ENCODE data around the gene EXOC7. TPM values are rescaled to one million over a fixed set of nuclear protein-coding genes. Genes with fewer than 3 reads are reported as not detected.

The EXOC7 gene
- total and polyA plus RNA-seq, 12 donors, result 65.7 to 145 (median 95.8) TPM

DNA sequence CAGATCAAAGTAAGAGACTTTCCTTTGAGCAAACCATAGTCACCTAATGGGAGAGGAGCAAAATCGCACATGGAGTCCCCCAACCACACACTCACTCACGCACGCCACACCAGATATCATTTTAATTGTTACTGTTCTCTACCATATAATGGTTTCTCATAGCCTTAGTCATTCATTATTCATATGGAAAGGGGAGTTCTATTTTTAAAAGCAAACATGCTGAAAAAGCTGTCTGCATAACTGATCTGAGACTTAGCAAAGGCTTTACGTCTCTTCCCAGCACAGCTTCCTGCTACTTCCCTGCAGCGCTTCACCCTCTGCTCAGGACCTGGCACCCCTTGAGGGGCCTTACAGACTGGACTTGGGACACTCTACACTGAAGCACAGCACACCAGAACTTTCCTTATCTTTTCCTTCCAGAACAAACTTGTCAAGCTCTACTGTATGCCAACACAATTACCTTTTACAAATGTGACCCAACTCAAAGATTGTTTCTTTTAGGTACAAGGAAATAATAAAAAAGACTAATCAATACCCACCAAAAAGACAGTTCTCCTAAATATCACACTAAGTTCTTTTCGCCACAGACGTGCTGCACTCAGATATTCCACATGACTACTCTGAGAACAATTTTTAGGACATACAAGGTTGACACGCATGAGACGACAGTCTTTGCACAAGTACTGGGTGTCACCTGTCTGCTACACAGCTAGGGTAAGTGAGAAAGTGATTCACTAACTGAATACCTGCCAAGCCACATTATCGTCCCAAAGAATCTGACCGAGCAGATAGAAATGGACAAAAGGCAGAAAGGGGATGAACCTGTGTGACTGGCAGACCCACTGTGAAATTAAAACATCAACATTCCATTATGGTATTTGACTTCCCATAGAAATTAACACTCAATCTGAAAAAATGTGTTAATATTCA lies 52.8 kb downstream of the EXOC7 start:
- TF ChIP-seq, protein P1, sequence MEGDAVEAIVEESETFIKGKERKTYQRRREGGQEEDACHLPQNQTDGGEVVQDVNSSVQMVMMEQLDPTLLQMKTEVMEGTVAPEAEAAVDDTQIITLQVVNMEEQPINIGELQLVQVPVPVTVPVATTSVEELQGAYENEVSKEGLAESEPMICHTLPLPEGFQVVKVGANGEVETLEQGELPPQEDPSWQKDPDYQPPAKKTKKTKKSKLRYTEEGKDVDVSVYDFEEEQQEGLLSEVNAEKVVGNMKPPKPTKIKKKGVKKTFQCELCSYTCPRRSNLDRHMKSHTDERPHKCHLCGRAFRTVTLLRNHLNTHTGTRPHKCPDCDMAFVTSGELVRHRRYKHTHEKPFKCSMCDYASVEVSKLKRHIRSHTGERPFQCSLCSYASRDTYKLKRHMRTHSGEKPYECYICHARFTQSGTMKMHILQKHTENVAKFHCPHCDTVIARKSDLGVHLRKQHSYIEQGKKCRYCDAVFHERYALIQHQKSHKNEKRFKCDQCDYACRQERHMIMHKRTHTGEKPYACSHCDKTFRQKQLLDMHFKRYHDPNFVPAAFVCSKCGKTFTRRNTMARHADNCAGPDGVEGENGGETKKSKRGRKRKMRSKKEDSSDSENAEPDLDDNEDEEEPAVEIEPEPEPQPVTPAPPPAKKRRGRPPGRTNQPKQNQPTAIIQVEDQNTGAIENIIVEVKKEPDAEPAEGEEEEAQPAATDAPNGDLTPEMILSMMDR (IDR thresholded peaks at IDR 0.05), result no peak
- DNase-seq, result no peak
- Histone ChIP-seq H3K36me3 (replicated peaks in 1 of 2) (peaks cover 0 to 93% of the 10 kb centered on the region in 2 donors), H3K27me3 (no peaks in the 10 kb centered on the region), H3K4me1 (replicated peaks in 1 of 2) (no peaks in the 10 kb centered on the region), H3K4me3 (no peak overlapping the region), H3K27ac (no peak overlapping the region), H3K9me3 (replicated peaks in 1 of 3) (no peaks in the 10 kb centered on the region)
- intact Hi-C loops (cut with DNase I), result no loop called here
- 81 to 83% (median 82%) methylated on average over 11 of the region's 11 CpGs for WGBS, 4 donors

DNA sequence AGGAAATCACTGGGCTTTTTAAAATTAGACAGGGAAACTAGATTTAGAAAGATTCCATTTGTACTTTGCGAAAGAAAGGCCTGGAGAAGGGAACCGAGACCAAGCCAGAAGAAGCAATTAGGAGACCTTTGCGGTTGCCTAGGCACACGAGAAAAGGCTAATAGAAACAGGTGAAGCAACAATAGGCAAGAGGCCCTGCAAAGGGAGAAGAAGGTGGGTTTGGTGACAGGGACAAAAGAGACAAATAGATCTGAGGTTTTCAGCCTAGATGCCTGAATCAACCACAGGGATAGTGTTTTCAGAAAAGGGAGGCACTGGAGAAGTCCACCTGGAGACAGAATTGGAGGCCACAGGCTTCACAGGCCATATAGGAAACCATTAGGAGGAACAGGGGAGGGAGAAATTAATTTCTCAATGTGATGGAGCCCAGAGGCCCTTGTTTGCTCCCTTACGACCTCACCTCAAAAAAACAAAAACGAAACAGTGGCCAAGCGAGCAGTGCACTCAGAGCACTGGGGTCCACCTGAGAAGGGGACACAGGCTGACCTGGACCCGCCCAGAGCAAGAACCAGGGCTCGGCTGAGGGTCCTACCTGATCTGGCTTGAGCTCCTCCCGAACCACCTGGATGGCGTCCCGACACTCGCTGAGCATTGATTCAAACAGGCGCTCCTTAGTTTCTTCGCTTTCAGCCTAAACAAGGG lies 53.6 kb downstream of the EXOC7 start:
- WGBS, 4 donors, result 88 to 94% (median 91%) methylated on average over 14 to 15 of the region's 15 CpGs
- intact Hi-C loops (cut with DNase I), result no loop called here
- no peaks in the 10 kb centered on the region for H3K27me3 ChIP-seq
- no peak overlapping the region for H3K27ac ChIP-seq
- H3K9me3 ChIP-seq (replicated peaks in 1 of 3), result no peaks in the 10 kb centered on the region
- no peak for DNase-seq
- no peak overlapping the region for H3K4me3 ChIP-seq
- H3K4me1 ChIP-seq (replicated peaks in 1 of 2), result no peaks in the 10 kb centered on the region
- TF ChIP-seq POLR2A (IDR thresholded peaks at IDR 0.05), result no peak
- TF ChIP-seq, protein P1 (IDR thresholded peaks at IDR 0.05), result no peak
- H3K36me3 ChIP-seq (replicated peaks in 1 of 2), result peaks cover 0 to 93% of the 10 kb centered on the region in 2 donors

DNA sequence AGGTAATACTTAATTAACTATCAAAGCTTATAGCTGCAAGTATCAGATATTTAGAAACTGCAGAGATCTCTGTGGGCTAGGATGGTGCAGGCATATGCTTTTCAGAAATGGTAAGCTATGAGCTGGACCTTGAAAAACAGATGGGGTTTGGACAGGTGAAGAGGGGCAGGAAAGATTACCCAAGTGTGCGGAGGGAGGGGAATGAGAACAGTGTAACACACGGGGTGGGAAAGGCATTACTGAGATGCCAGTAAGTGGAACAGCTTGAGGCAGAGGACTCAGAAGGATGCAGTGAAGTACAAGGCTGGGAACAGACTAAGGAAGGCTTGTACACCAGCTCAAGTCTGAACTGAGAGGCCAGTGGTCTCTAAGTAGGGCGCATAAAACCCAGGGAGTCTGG lies 54.3 kb downstream of the EXOC7 start:
- Histone ChIP-seq H3K27ac (no peak overlapping the region), H3K4me3 (no peak overlapping the region), H3K9me3 (replicated peaks in 1 of 3) (no peaks in the 10 kb centered on the region), H3K36me3 (replicated peaks in 1 of 2) (peaks cover 0 to 93% of the 10 kb centered on the region in 2 donors), H3K4me1 (replicated peaks in 1 of 2) (no peaks in the 10 kb centered on the region), H3K27me3 (no peaks in the 10 kb centered on the region)
- WGBS, 4 donors, result 89 to 94% (median 92%) methylated on average over 3 of the region's 3 CpGs
- intact Hi-C loops (cut with DNase I), result no loop called here
- no peak for TF ChIP-seq POLR2A (IDR thresholded peaks at IDR 0.05)
- TF ChIP-seq, protein P1 (IDR thresholded peaks at IDR 0.05), result no peak
- no peak for DNase-seq

DNA sequence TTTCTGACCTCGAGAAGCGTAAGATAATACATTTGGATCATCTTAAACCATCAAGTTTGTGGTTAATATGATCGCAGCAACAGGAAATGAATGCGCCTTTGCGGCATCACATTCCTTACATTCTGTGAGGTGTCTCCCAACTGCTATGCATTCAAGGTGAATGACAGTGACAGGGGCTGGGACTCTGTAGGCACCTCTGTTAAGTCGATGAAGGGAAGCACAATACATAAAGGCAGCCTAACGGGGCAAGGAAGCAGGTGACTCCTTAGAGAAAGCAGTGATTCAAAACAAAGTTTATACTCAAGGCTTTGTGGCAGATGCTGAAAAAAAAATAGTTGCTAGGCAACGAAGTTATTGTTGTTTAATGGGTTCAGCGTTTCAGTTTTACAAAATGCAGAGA lies 54.9 kb downstream of the EXOC7 start:
- no peaks in the 10 kb centered on the region for H3K4me1 ChIP-seq (replicated peaks in 1 of 2)
- WGBS, 4 donors, result 84 to 86% (median 85%) methylated on average over 9 of the region's 9 CpGs
- no peak for DNase-seq
- intact Hi-C loops (cut with DNase I), result no loop called here
- H3K9me3 ChIP-seq (replicated peaks in 1 of 3), result no peaks in the 10 kb centered on the region
- H3K27me3 ChIP-seq, result no peaks in the 10 kb centered on the region
- H3K4me3 ChIP-seq, result no peak overlapping the region
- no peak overlapping the region for H3K27ac ChIP-seq
- peaks cover 0 to 93% of the 10 kb centered on the region in 2 donors for H3K36me3 ChIP-seq (replicated peaks in 1 of 2)
- TF ChIP-seq, protein P1 (IDR thresholded peaks at IDR 0.05), result no peak
- TF ChIP-seq POLR2A (IDR thresholded peaks at IDR 0.05), result no peak
